WTC11 (cell line): ENCODE measurements around the gene PKLR. TPM values are rescaled to one million over a fixed set of nuclear protein-coding genes. Genes with fewer than 3 reads are reported as not detected.

Experiments used
- ATAC-seq: fragments of 200-7000 bp; cut with Tn5 transposase; 2 replicates; pipeline ENCODE4 v1.10.0; 2021; ENCODE audit warnings: mild to moderate bottlenecking, moderate library complexity
- CTCF ChIA-PET: fragments of 300-600 bp; sonication (Branson Sonifier 250); formaldehyde crosslinking; loops from one replicate; lab custom pipeline; 2021; ENCODE audit warnings: antibody characterized with exemption; lab: Charles Lee
- POLR2A ChIA-PET: fragments of 350-600 bp; sonication (Branson Sonifier 250); formaldehyde crosslinking; loops from one replicate; lab custom pipeline; 2021; ENCODE audit warnings: antibody characterized with exemption; lab: Charles Lee
- DNase-seq: peaks from one replicate; pipeline ENCODE4 v3.0.0; 2021; ENCODE audit warnings: low spot score
- H3K27ac Mint-ChIP-seq: 2 replicates; pipeline ENCODE4 v1.8.0; 2021; ENCODE audit warnings: mixed read lengths
- H3K27me3 Mint-ChIP-seq: 2 replicates; pipeline ENCODE4 v1.8.0; 2021; ENCODE audit warnings: low read depth, mild to moderate bottlenecking, moderate library complexity, mixed read lengths
- H3K36me3 Mint-ChIP-seq: 2 replicates; pipeline ENCODE4 v1.8.0; 2021; ENCODE audit warnings: mixed read lengths
- H3K4me1 Mint-ChIP-seq: 2 replicates; pipeline ENCODE4 v1.8.0; 2022; ENCODE audit warnings: mixed read lengths
- H3K4me3 Mint-ChIP-seq: 2 replicates; pipeline ENCODE4 v1.8.0; 2021; ENCODE audit warnings: mild to moderate bottlenecking, moderate library complexity, mixed read lengths
- H3K9me3 Mint-ChIP-seq: 2 replicates; pipeline ENCODE4 v1.8.0; 2021; ENCODE audit warnings: mixed read lengths
- ESRRA ChIP-seq: sonication (generic); formaldehyde crosslinking; IDR thresholded peaks from 2 replicates; pipeline ENCODE4 v1.8.1; 2022; ENCODE audit warnings: mild to moderate bottlenecking, missing genetic modification reagents, borderline replicate concordance
- GRHL2 ChIP-seq: fragments of 250-450 bp; sonication (Bioruptor Pico); IDR thresholded peaks from 2 replicates; pipeline ENCODE4 v1.8.0; 2022; ENCODE audit warnings: mild to moderate bottlenecking, moderate library complexity; ENCODE audit not compliant: insufficient replicate concordance, severe bottlenecking
- MXD4 ChIP-seq: fragments of 250-450 bp; sonication (Bioruptor Pico); IDR thresholded peaks from 2 replicates; pipeline ENCODE4 v1.8.0; 2021; ENCODE audit warnings: mild to moderate bottlenecking, moderate library complexity, borderline replicate concordance
- RORB ChIP-seq: fragments of 250-450 bp; sonication (Bioruptor Pico); IDR thresholded peaks from 2 replicates; pipeline ENCODE4 v1.9.0; 2021; ENCODE audit warnings: mild to moderate bottlenecking
- SMAD3 ChIP-seq: sonication (generic); formaldehyde crosslinking; IDR thresholded peaks from 2 replicates; pipeline ENCODE4 v1.8.0; 2022; ENCODE audit warnings: missing genetic modification reagents, mild to moderate bottlenecking, borderline replicate concordance
- SMAD4 ChIP-seq: sonication (generic); formaldehyde crosslinking; IDR thresholded peaks from 2 replicates; pipeline ENCODE4 v1.8.0; 2022; ENCODE audit warnings: mild to moderate bottlenecking, missing genetic modification reagents
- TP53 ChIP-seq: sonication (generic); formaldehyde crosslinking; IDR thresholded peaks from 2 replicates; pipeline ENCODE4 v1.8.1; 2023; ENCODE audit warnings: mild to moderate bottlenecking, missing genetic modification reagents
- ZNF317 ChIP-seq: sonication (generic); formaldehyde crosslinking; IDR thresholded peaks from 2 replicates; pipeline ENCODE4 v1.8.1; 2023; ENCODE audit warnings: low read depth, mild to moderate bottlenecking, moderate library complexity, missing genetic modification reagents, borderline replicate concordance
- total RNA-seq: library from RNA; stranded (reverse); gene quantifications from 3 replicates; pipeline ENCODE4 v1.2.3, GENCODE V29; 2021
- TF ChIP-seq, protein P1 (sequence below): fragments of 250-450 bp; sonication (Bioruptor Pico); conservative IDR thresholded peaks from 2 replicates; pipeline ENCODE4 v1.9.0; 2021; ENCODE audit warnings: mild to moderate bottlenecking
- TF ChIP-seq, protein P2 (sequence below): sonication (generic); formaldehyde crosslinking; IDR thresholded peaks from 2 replicates; pipeline ENCODE4 v1.8.0; 2022; ENCODE audit warnings: missing genetic modification reagents
- TF ChIP-seq, protein P3 (sequence below): sonication (generic); formaldehyde crosslinking; IDR thresholded peaks from 2 replicates; pipeline ENCODE4 v1.8.1; 2022; ENCODE audit warnings: low read depth, mild to moderate bottlenecking, moderate library complexity, missing genetic modification reagents, borderline replicate concordance
- TF ChIP-seq, protein P4 (sequence below): sonication (generic); formaldehyde crosslinking; IDR thresholded peaks from 2 replicates; pipeline ENCODE4 v1.8.1; 2023; ENCODE audit warnings: mild to moderate bottlenecking, missing genetic modification reagents, moderate library complexity
- TF ChIP-seq, protein P5 (sequence below): sonication (generic); formaldehyde crosslinking; conservative IDR thresholded peaks from 2 replicates; pipeline ENCODE4 v1.8.1; 2022; ENCODE audit warnings: mild to moderate bottlenecking, missing genetic modification reagents
- TF ChIP-seq, protein P6 (sequence below): sonication (generic); formaldehyde crosslinking; IDR thresholded peaks from 2 replicates; pipeline ENCODE4 v1.8.0; 2022; ENCODE audit warnings: mild to moderate bottlenecking, missing genetic modification reagents
- TF ChIP-seq, protein P7 (sequence below): sonication (generic); formaldehyde crosslinking; IDR thresholded peaks from 2 replicates; pipeline ENCODE4 v1.8.0; 2023; ENCODE audit warnings: missing genetic modification reagents, mild to moderate bottlenecking, borderline replicate concordance
- TF ChIP-seq, protein P8 (sequence below): fragments of 200-600 bp; IDR thresholded peaks from 2 replicates; pipeline ENCODE4 v1.8.0; 2022; ENCODE audit warnings: antibody characterized with exemption
- TF ChIP-seq, protein P9 (sequence below): sonication (generic); formaldehyde crosslinking; IDR thresholded peaks from 2 replicates; pipeline ENCODE4 v1.8.1; 2022; ENCODE audit warnings: mild to moderate bottlenecking, moderate library complexity, missing genetic modification reagents

The PKLR gene
- total RNA-seq, 1 experiment from 2014 or later = 1.5 TPM

DNA sequence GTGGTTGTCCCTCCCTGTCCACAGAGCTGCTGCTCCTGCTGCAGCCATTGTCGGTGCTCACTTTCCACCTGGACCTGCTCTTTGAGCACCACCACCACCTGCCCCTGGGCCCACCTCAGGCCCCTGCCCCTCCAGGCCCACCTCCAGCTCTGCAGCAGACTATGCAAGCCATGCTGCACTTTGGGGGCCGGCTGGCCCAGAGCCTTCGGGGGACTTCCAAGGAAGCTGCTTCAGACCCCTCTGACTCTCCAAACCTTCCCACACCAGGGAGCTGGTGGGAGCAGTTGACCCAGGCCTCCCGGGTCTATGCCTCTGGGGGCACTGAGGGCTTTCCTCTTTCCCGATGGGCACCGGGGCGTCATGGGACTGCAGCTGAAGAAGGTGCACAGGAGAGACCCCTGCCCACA is 25.4 kb upstream of the PKLR start (continued):
- TF ChIP-seq, protein P1, sequence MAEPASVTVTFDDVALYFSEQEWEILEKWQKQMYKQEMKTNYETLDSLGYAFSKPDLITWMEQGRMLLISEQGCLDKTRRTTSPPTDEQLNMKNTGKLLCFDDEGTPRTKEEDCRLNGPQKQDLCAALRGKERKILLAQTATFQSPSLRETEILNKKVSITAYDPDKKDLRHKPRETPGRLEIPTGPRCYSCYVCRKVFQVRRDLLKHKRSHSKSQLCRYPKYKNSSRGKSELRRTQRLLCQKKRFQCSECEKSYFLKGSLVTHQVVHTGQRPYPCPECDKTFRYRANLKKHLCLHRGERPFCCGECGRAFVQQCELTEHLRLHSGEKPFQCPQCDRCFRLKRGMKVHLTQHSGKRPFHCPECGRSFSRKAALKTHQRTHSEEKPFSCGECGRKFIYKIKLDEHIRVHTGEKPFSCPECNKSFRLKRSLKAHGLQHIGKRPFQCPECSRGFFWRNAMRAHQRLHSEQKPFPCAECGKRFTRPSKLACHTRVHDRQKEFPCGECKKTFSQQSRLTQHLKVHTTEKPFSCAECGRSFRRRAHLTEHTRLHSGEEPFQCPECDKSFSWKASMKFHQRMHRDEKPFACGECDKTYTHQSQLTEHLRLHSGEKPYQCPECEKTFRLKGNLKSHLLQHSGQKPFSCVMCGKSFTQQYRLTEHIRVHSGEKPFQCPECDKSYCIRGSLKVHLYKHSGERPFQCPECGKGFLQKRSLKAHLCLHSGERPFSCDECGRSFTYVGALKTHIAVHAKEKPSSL (CRISPR knock-in tag) = no peak
- no peak for TF ChIP-seq ZNF317 (CRISPR knock-in tag)

DNA sequence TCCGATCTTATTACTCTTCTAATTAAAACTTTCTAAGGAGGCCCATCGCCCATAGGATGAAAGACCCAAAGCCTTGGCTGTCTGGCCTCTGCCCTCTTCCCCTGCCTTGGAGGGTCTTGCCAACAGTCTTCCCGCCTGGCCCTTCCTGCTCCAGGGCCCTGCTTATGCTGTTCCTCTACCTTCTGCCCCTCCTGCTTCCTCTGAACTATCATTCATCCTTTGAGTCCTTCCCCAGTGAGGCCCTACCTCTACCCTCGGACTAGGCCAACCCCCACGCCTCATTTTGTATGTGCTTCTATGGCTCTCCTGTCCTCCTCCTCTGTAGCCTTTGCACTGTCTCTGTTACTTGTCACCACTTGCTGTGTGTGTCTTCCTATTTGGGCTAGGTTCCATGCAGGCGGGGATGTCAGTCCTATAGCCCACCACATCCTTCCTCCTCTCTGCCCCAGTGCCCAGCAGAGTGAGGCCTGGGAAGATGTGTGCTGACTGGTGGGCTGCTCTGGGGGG is 24.8 kb upstream of the PKLR start:
- no peak for ATAC-seq
- Mint-ChIP-seq H3K9me3 (no peaks in the 10 kb centered on the region), H3K27ac (no peak overlapping the region), H3K4me1 (peaks cover 23% of the 10 kb centered on the region), H3K36me3 (peaks cover 20% of the 10 kb centered on the region), H3K4me3 (peak overlapping the region; percentile 91), H3K27me3 (peaks cover 6% of the 10 kb centered on the region)
- CTCF ChIA-PET = interaction anchor here (1.4 to 9.9 kb wide), 2 partner anchors 75 to 153 kb away, joined by 5 to 204 read pairs; partner anchors contain the start of gene KRTCAP2
- DNase-seq = no peak
- POLR2A ChIA-PET = no interaction called here
- TF ChIP-seq ESRRA (CRISPR knock-in tag) = no peak
- TF ChIP-seq, protein P2, sequence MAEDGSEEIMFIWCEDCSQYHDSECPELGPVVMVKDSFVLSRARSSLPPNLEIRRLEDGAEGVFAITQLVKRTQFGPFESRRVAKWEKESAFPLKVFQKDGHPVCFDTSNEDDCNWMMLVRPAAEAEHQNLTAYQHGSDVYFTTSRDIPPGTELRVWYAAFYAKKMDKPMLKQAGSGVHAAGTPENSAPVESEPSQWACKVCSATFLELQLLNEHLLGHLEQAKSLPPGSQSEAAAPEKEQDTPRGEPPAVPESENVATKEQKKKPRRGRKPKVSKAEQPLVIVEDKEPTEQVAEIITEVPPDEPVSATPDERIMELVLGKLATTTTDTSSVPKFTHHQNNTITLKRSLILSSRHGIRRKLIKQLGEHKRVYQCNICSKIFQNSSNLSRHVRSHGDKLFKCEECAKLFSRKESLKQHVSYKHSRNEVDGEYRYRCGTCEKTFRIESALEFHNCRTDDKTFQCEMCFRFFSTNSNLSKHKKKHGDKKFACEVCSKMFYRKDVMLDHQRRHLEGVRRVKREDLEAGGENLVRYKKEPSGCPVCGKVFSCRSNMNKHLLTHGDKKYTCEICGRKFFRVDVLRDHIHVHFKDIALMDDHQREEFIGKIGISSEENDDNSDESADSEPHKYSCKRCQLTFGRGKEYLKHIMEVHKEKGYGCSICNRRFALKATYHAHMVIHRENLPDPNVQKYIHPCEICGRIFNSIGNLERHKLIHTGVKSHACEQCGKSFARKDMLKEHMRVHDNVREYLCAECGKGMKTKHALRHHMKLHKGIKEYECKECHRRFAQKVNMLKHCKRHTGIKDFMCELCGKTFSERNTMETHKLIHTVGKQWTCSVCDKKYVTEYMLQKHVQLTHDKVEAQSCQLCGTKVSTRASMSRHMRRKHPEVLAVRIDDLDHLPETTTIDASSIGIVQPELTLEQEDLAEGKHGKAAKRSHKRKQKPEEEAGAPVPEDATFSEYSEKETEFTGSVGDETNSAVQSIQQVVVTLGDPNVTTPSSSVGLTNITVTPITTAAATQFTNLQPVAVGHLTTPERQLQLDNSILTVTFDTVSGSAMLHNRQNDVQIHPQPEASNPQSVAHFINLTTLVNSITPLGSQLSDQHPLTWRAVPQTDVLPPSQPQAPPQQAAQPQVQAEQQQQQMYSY = no peak
- TF ChIP-seq SMAD3 = no peak
- TF ChIP-seq, protein P3, sequence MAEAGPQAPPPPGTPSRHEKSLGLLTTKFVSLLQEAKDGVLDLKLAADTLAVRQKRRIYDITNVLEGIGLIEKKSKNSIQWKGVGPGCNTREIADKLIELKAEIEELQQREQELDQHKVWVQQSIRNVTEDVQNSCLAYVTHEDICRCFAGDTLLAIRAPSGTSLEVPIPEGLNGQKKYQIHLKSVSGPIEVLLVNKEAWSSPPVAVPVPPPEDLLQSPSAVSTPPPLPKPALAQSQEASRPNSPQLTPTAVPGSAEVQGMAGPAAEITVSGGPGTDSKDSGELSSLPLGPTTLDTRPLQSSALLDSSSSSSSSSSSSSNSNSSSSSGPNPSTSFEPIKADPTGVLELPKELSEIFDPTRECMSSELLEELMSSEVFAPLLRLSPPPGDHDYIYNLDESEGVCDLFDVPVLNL (CRISPR knock-in tag) = no peak
- TF ChIP-seq MXD4 (CRISPR knock-in tag) = no peak
- TF ChIP-seq RORB (CRISPR knock-in tag) = no peak
- no peak for TF ChIP-seq SMAD4

DNA sequence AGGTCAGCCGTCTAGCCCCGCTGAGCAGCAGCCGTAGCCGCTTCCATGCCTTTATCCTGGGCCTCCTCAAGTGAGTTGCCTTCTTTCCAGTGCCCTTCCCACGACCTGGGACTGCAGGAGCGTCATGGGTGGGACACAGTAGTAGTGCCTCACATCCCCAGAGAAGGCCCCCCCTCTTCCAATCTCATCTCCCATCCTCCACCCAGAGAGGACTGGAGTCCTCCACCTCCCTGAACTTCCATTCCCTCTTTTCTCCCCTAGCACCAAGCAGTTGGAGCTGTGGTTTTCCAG is 24.3 kb upstream of the PKLR start:
- ChIA-PET POLR2A (no interaction called here), CTCF (interaction anchor here (1.0 to 9.9 kb wide), 9 partner anchors 12 to 254 kb away, joined by 3 to 204 read pairs (median 5); partner anchors contain the start of genes CLK2, HCN3 and KRTCAP2)
- Mint-ChIP-seq H3K27ac (no peak overlapping the region), H3K36me3 (peaks cover 15% of the 10 kb centered on the region), H3K4me3 (peak overlapping the region; percentile 91), H3K4me1 (peaks cover 27% of the 10 kb centered on the region), H3K9me3 (no peaks in the 10 kb centered on the region), H3K27me3 (peaks cover 6% of the 10 kb centered on the region)
- DNase-seq (no peak), ATAC-seq (no peak)
- TF ChIP-seq, protein P4, sequence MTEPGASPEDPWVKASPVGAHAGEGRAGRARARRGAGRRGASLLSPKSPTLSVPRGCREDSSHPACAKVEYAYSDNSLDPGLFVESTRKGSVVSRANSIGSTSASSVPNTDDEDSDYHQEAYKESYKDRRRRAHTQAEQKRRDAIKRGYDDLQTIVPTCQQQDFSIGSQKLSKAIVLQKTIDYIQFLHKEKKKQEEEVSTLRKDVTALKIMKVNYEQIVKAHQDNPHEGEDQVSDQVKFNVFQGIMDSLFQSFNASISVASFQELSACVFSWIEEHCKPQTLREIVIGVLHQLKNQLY = no peak
- TF ChIP-seq, protein P5, sequence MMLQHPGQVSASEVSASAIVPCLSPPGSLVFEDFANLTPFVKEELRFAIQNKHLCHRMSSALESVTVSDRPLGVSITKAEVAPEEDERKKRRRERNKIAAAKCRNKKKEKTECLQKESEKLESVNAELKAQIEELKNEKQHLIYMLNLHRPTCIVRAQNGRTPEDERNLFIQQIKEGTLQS (CRISPR knock-in tag) = no peak
- TF ChIP-seq, protein P6, sequence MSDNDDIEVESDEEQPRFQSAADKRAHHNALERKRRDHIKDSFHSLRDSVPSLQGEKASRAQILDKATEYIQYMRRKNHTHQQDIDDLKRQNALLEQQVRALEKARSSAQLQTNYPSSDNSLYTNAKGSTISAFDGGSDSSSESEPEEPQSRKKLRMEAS (CRISPR knock-in tag) = 0 out of 2 replicates have a peak, but pooled peaks have one; percentile 4
- TF ChIP-seq GRHL2 (CRISPR knock-in tag) = no peak
- TF ChIP-seq, protein P7, sequence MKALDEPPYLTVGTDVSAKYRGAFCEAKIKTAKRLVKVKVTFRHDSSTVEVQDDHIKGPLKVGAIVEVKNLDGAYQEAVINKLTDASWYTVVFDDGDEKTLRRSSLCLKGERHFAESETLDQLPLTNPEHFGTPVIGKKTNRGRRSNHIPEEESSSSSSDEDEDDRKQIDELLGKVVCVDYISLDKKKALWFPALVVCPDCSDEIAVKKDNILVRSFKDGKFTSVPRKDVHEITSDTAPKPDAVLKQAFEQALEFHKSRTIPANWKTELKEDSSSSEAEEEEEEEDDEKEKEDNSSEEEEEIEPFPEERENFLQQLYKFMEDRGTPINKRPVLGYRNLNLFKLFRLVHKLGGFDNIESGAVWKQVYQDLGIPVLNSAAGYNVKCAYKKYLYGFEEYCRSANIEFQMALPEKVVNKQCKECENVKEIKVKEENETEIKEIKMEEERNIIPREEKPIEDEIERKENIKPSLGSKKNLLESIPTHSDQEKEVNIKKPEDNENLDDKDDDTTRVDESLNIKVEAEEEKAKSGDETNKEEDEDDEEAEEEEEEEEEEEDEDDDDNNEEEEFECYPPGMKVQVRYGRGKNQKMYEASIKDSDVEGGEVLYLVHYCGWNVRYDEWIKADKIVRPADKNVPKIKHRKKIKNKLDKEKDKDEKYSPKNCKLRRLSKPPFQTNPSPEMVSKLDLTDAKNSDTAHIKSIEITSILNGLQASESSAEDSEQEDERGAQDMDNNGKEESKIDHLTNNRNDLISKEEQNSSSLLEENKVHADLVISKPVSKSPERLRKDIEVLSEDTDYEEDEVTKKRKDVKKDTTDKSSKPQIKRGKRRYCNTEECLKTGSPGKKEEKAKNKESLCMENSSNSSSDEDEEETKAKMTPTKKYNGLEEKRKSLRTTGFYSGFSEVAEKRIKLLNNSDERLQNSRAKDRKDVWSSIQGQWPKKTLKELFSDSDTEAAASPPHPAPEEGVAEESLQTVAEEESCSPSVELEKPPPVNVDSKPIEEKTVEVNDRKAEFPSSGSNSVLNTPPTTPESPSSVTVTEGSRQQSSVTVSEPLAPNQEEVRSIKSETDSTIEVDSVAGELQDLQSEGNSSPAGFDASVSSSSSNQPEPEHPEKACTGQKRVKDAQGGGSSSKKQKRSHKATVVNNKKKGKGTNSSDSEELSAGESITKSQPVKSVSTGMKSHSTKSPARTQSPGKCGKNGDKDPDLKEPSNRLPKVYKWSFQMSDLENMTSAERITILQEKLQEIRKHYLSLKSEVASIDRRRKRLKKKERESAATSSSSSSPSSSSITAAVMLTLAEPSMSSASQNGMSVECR (CRISPR knock-in tag) = 0 out of 2 replicates have a peak, but pooled peaks have one; percentile 2
- no peak for TF ChIP-seq TP53 (CRISPR knock-in tag)
- TF ChIP-seq, protein P8, sequence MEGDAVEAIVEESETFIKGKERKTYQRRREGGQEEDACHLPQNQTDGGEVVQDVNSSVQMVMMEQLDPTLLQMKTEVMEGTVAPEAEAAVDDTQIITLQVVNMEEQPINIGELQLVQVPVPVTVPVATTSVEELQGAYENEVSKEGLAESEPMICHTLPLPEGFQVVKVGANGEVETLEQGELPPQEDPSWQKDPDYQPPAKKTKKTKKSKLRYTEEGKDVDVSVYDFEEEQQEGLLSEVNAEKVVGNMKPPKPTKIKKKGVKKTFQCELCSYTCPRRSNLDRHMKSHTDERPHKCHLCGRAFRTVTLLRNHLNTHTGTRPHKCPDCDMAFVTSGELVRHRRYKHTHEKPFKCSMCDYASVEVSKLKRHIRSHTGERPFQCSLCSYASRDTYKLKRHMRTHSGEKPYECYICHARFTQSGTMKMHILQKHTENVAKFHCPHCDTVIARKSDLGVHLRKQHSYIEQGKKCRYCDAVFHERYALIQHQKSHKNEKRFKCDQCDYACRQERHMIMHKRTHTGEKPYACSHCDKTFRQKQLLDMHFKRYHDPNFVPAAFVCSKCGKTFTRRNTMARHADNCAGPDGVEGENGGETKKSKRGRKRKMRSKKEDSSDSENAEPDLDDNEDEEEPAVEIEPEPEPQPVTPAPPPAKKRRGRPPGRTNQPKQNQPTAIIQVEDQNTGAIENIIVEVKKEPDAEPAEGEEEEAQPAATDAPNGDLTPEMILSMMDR = no peak
- TF ChIP-seq, protein P9, sequence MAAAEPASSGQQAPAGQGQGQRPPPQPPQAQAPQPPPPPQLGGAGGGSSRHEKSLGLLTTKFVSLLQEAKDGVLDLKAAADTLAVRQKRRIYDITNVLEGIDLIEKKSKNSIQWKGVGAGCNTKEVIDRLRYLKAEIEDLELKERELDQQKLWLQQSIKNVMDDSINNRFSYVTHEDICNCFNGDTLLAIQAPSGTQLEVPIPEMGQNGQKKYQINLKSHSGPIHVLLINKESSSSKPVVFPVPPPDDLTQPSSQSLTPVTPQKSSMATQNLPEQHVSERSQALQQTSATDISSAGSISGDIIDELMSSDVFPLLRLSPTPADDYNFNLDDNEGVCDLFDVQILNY (CRISPR knock-in tag) = no peak
